Activated effector memory CD4-positive, alpha-beta T cell treated with anti-CD3 and anti-CD28 coated beads, Interleukin-2, amount 50 U/mL, for 16 hours (primary cell): Measurements from ENCODE around the gene KCNK10.

ENCODE experiments used
- DNase-seq: peaks from one replicate; pipeline ENCODE4 v3.0.0-alpha.2; 2020

The KCNK10 gene

DNA sequence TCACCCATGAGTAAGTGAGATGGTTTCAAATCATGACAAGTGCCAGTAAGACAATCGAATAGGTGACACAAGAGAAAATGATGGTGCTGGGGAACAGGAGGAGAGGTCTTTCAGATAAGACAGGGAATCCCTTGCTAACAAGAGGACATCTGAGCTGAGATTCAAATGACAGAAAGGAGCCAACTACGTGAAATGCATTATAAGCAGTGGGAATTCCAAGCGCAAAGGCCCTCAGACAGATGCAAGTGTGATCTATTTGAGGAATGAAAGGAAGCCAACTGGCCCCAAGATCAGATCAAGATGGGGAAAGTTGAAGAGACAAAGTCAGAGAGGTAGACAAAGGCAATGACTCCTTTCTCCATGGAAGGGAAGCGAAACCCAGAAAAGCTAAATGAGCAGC, 4.7 kb downstream of the KCNK10 start:
- DNase-seq = no peak

DNA sequence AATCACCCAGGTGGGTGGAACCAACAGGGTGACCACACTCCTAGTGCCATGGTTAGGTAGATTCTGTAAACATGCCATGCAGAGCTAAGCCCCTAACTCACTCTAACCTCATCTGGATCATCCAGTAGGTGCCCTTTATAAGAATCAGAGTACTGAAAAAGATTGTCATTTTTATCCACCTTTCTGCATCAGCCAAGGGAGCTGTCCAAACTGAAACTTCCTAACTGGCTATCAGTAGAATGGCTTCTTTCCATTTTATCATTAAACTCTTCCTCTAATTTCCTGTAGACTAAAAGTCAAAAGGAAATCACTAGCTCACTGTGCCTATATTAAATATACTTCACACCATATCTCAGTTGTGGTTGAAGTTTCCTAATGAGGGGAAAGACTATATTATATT, 6.5 kb downstream of the KCNK10 start:
- no peak for DNase-seq

DNA sequence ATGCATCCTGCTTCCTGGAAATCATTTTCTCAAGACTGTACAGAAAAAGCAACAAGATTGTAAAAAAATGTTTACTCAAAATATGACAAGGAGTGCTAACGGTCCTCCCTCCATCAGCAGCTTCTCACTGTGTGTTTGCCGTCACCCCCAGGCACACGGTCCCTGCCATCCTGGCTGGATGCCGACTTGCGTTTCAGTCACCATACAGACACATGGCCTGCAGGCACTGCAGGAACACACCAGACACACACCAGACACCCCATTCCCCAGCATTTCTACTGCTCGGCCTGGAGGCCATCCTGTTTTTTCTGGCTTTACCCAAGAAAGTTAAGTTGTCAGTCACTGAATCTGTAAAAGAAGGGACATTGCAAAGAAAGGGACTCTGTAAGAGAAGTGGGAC, 10.8 kb downstream of the KCNK10 start:
- DNase-seq = no peak

DNA sequence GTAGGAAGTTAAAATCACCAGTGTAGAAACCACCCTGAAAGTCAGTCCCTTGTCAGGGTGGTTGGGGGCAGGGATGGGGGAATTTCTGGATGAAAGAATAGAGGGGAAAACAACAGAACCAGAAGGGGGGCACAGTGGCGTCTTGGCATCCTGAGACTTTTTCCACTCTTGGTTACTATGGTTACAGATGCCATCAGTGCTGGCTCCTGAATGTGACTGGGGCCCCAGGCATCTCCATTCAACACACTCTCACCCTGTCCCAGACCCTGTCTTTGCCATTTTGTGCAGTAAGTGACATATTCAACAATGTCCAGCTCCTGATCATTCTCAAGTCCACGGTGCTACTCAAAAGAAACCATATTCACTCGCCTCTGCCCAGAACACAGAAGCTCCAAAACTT, 11.3 kb downstream of the KCNK10 start:
- no peak for DNase-seq

DNA sequence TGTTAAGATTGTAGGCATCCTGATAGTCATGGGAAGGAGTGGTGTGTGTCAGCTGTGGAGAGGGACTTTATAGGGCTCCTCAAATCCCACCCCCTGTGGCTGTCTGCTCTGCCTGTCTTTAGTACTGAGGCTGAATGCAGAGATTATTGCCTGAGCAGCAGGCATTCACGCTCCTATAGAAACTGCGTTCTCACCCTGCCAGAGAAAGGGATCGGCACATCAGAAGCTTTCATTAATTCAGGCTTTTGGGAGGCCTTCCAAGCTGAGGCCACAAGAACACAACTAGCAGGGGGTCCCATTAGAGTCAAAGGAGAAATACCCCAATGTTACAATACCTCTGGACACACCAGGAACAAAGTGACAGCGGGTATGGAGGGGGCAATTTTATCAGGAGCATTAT, 12.6 kb downstream of the KCNK10 start:
- no peak for DNase-seq

DNA sequence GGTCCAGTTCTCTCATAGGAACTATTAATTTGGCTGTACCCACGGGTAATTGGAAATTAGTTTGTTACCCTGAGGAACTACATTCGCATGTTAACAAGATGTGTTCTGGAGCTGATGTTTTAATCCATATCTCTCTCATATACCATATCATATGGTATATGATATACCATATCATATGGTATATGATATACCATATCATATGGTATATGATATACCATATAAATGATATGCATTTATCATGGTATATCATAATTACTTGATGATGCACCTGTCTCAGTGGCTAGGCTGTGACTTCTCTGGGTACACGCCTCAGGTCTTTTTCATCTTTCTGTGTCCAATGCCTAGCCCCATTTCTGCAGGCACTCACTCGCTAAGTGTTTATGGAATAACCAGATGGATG, 13.0 kb downstream of the KCNK10 start:
- DNase-seq = no peak

DNA sequence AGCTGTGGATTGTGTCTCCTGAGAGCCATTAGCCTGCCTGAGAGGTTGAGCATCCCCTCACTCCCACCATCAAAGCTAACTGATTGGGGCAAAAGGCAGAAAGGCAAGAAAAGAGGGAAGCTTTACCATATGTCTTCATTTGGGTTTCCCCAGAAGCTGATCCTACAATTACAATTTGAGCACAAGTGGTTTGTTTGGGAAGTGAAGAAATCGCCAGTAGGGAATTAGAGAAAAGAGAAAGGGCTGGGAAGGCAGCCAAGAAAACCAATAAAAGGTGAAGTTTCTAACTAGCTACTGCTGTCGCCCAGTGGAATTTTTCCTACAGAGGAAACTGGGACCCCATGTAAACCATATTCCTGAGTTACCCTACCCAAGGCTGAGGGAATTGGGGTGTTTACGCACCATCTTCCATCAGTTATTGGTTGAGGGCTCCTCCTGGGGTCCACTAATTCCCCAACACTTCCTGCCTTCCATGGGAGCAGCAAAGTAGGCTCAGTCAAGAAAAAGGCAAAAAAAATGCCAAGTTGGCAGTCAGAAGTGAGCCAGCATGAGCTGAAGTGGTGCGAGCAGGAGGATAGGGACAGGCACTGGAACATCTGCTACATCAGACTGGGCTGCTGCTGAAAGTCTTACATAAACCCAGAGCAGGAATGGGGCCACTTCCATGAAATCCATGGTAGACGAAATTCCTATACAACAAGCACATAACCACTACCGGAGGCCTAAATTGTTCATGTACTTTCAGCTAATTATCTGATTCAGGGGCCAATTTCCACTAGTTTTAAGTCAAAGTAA, 17.3 kb downstream of the KCNK10 start:
- no peak for DNase-seq

DNA sequence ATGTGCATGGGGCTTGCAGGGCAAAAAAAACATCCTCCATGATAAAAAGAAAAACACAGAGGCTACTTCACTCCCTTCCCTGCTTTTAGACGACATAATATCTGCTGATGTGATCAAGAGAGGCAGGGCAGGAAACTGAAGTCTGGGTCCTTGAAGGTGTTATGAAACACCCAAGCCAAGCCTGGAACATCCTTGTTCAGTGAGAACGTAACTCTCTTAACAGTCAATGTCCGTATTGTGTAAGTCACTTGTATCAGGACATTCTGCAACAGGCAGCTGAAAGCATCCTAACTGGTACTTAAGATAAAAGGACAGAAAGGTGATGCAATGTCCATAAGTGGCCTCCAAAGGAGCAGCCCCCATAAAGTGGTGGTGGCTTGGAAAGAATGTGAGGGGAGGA, 20.0 kb downstream of the KCNK10 start:
- no peak for DNase-seq

DNA sequence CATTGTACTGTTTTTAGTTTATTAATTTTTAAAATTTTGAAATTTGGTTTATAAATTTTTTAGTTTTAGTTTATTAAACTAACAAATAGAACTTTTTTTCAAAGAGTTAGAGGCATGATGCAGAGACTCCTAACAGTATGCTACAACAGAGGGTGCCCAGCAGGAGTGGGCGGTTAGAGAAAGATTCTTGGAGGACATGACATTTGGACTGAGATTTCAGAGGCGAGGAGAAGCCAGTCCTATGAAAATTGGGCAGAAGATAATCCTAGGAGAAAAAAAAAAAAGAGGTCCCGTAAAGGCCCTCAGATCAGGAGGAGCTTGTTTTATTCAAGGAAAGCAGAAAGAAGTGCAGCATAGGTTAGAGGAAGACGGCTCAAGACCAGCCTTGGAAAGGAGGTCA, 21.7 kb downstream of the KCNK10 start:
- DNase-seq = no peak

DNA sequence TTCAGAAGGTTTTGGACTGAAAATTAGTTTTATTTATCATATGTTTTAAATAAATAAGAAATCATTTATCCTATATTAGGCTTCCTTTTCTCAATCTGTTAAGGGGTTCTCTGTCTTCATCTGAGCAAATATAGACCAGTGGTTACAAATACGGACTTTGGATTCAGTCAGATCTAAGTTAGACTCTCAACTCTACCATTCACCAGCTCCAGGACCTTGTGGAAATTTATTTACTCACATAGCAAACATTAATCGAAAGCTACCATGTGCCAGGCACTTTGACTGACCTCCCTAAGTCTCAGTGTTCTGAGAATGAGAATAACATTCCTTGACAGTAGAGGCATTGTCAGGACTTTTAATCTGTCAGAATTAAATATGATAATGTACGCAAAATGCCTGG, 22.3 kb downstream of the KCNK10 start:
- DNase-seq = no peak

DNA sequence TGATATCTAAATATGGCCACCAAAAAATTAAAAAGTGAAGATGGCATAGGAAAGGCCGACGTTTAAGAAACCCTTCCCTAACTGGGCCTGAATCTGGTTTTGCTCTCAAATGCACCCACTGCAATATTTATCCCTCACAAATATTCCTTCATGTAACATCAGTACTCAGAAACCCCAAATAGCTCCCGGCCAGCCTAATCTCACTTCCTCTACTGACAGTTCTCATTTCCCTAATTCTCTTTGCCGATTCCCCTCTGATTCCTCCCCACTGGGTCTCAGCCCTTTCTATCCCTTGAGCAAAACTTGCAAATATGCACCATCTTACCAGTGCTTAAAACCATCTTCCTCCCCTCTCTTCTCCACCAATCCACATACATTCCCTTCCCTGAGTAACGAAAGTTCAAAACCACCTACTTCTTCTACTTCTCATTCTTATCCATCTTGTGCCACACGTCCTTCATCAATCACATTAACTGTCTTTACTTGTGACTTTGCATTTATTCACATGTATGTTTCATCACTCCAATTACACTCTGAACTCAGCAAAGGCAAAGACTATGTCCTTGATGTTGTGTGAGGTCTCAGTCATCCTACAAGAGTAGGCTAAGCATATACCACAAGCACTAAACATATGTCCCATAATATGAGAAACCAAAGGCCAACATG, 23.1 kb downstream of the KCNK10 start:
- DNase-seq = no peak

DNA sequence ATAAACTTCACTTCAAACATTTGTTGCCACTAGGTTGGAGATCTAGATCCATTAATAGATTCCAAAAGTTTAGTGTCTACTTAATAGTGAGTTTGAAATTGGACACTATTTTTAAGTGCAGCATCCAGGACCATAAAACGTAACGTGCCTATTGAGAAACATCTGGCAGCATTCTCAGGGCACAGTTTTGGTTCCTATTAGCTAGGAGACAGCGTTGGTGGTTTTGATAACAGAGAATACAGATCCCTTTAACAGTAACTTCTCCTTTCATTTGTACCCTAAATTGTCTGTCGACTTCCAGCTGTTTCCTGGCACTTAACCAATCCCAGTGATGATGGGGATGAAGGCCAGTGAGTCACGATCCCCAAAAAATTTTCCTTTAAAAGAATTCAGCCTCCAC, 25.8 kb downstream of the KCNK10 start:
- no peak for DNase-seq

DNA sequence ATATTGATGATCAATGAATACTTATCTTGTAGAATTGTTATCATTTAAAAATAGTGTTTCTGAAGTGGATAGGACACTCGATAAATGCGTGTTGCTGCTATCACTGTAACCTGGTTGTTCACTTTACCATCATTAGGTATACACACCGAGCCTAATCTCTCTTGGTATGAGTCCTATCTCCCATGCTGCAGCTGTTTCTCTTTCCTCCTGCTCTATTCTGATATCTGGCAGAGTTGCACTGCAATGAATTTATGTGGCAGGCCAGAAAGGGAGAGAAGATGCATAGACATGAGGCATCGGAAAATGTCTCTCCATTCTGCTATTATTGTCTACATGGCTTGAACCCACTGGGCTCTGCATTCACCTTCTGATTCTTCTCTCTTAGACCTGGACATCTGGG, 26.7 kb downstream of the KCNK10 start:
- DNase-seq = no peak

DNA sequence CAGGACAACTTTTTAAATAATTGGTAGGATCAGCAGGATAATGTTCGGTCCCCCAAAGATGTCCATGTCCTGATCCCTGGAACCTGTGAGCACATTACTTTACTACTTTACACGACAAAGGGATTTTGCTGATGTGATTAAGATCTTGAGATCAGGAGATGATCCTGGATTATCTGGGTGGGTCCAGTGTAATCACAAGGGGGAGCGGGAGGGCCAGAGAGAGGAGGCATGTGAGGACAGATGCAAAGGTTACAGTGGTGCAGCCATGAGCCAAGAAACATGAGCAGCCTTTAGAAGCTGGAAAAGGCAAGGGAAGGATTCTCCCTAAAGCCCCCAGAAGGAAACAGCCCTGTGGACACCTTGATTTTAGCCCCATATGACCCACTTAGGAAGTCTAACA, 33.1 kb downstream of the KCNK10 start:
- no peak for DNase-seq

DNA sequence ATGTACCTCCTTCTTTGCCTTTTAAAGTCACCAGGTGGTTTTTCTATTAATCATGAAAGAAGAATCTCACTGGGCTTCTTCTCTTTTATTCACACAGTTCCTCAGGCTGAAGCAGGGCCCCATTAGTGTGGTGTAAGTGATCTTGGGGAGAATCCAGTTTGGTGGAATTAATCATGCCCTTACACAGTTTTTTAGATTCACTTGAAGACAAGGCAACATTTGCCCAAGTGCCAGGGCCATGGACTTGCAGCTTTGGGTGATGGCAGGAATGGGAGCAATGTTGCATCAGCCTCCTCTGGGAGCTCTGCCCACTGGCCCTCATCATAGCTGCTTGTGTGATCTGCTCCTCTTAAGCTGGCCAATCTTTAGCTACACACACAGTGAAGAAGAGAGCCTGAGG, 33.8 kb downstream of the KCNK10 start:
- no peak for DNase-seq

DNA sequence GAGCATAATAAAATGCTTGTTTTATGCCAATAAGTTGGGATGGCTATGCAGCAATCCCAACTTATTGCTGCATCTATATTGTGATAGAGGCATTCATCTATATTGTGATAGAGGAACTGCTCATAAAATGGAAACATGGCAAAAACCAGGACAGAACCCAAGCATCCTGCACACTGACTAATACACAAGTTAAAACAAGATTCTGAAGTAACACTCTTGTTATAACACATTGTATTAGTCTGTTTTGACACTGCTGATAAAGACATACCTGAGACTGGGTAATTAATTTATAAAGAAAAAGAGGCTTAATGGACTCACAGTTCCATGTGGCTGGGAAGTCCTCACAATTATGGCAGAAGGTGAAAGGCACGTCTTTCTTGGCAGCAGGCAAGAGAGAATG, 36.8 kb downstream of the KCNK10 start:
- no peak for DNase-seq

DNA sequence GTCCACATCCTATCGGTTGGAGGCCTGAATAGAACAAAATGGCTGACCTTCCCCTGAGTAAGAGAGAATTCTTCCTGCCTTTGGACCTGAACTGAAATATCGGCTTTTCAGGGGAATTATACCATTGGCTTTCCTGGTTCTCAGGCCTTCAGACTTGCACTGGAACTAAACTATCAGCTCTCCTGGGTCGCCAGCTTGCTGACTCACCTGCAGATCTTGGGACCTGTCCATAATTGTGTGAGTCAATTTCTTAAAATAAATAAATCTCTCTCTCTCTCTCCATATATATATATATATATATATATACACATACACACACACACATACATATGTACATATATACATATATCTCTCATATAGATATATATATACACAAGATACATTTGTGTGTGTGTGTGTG, 41.6 kb downstream of the KCNK10 start:
- DNase-seq = no peak

DNA sequence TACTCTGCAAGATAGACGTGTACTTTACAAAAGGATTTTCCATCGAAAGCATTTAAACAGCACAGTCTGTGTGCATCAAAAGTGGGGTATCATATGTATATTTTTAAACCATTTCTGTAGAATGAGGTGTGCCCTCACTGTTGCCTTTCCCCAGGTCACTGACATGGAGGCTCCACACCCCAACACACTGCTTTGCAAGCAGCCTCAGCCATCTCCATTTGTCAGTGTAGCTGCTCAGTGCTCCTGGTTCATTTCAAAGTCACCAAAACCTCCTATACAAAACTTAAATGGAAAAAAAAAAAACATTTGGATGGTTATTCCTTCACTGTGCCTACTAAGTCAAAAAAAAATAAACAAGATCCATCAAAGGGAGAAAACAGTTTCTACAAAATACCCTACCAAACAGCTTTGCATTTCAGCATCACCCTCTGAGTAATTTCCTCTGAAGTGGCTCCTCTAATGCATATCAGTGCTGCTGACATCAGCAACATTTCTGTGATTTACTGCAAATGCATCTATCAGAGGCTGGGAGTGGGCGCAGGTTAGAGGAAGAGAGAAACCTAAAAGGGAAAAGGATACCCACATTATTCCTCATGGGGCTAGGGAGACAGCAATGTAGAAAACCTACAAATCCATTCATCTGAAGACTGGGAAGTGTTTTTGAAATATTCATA, 46.0 kb downstream of the KCNK10 start:
- DNase-seq = no peak

DNA sequence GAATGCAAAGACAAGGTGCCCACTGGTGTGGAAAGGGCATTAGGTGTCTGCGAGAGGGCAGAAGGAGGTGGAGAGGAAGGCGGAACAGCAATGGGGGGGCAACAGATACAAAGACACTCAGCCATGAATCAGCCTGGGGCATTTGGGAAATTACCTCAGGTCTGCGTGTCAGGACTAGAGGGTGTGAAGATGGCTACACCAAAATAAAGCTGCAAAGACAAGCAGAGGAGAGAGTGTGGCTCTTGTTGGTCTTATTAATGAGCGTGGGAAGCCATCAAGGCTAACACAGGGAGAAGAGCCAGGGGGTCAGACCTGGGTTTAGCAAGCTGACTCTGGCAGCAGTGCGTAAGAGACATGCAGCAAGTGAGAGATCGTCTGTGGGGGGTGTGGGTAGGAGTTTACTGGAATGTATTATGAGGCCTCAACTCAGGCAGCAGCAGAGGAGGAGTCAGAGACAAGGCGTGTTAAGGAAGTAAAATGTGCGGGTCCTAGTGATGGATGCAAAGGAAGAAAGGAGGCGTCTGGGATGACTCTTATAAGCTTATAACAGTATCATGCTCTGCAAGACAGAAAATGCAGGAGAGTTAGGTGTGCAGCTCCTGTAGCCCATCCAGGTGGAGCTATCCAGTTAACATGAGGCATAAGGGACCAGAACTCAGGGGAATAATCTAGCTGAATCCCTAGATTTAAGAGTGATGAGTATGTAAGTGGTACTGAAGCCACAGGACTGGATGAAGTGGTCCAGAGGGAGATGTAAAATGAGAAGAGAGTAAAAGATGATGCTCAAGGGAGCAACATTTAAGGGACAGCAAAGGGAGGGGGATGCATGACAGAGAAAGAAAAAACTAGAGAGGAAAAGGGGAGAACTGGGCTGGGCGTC, 50.4 kb downstream of the KCNK10 start:
- no peak for DNase-seq

DNA sequence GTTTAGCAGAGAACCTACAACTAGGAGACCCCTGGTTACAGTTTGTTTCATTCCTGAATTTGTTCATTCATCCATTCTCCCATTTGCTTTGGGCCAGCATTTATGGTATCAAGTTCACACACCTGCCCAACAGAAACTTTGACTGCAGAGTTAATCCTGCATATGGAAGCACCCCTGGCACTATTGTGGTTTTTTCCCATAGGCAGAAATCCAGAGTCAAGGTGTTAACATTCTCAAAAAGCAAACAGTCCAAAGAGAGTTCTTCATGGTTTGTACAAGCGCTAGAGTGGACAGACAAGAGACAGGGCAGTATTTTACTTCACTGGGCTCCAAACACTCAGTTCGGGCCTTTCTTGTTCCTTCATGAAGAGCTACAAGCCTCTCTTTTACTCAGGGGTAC, 51.9 kb downstream of the KCNK10 start:
- no peak for DNase-seq

DNA sequence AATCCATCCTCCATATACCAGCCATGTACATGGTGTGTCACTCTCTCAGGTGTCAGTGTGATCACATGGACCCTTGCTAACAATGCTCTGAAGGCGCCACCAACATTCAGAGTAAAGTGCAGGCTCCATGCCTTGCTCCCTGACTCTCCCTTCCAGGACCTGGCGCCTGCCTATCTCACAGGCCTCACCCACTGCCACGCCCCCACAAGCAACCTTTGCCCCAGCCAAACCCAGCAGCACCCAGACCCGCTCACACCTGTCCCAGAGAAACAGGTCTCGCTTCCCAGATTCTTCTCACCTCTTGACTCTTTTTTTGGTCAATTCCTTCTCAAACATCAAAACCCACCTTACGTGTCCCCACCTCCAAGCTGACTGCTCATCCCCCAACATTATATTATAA, 52.3 kb downstream of the KCNK10 start:
- no peak for DNase-seq

DNA sequence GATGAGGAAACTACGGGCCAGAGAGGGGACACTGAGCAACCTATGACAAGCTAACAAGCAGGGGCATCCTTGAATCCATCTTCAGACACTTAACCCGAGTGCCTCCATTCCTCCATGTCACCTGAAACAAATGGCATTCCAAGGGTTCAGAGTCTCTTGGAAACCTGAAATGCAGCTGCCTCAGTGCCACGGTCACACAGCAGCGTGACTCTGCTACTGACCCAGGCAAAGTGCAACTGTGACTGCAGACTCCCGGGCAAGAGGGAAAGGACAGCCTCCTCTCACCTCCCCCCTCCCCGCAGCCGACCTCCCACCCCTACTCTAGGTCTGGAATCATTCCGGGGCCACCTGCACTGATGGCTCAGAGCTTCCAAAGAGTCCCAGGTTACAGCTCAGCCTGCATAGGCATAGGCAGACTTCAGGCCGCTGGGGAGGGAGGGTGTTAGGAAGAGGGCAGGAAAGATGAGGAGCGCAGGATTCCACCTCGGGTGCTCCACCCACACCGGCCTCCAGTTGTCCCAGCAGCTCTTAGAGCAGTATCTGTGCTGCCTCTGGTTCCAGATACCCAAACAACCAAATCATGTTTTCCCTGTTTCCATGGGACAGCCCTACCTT, 53.2 kb downstream of the KCNK10 start:
- DNase-seq = no peak

DNA sequence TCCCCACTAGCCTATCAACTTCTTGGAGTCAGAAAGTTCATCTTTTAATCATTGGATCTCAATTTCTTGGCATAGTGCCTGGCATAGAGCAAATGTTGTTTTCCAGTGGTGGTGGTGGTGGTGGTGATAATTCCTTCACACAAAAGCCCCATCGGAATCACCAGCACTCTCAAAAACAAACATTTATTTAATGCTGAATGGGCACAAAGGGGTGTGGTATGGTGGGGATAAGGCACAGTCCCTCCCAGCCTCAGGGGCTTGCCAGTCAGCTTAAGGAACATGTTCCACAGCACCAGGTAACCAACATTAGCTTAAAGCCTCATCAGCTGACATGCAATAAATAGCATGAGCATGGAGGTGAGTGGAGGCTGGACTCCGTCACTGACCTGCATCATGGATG, 56.6 kb downstream of the KCNK10 start:
- no peak for DNase-seq
